Astrocyte (in vitro differentiated cells and primary cell): ENCODE results near the gene TFAP2A.

Source experiments
- EZH2 ChIP-seq: IDR thresholded peaks from 2 replicates; pipeline ENCODE4 v1.6.1; 2012; ENCODE audit warnings: mild to moderate bottlenecking, low read length, inconsistent platforms; ENCODE audit not compliant: insufficient read depth
- TF ChIP-seq, protein P1 (sequence below): IDR thresholded peaks from 2 replicates; pipeline ENCODE4 v1.5.1; 2011; ENCODE audit warnings: low read depth, mild to moderate bottlenecking, inconsistent platforms, low read length, moderate library complexity; ENCODE audit not compliant: insufficient read depth

DNA sequence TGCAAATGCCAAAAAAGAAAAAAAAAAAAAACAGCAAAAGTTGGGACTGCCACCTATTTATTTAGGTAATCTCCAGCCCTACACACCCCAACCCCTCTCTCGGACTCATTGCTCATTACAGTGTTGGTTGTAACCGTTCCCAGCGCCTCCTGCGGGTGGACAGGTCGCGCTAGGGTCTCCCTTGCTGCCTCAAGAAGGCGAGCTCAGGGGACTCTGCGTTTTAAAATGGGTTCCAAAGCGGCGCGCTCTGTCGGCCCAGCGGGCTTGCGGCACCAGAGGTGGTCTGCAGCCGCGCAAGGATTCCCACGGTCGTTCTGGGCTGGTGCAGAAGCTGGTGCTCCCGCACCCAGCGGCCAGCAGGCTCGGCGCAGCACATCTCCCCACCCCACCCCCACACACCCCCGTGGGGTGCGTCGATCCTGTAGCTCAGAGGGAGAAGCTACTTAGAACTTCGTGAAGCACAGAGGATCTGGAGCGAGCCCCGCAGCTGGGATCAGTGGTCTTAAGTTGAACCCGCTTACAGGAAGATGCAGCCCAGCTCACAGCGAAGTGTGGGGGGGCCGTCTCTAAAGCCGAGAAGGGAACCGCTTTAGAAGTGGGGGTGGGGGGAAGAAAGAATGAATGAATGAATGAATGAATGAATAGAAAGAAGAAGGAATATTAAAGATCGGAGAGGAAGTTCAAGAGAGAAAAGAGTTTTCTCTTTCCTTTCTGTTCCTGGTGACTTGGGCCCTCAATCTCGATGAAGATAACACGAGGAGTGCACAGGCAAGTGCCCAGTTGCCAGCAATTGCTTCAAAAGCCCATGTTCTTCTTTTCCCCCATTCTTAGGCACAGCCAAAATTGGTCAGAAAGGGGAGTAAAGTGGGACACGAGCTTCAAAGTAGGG, 780 bp downstream of the TFAP2A start:
- TF ChIP-seq EZH2: peak; percentile 76
- TF ChIP-seq, protein P1, sequence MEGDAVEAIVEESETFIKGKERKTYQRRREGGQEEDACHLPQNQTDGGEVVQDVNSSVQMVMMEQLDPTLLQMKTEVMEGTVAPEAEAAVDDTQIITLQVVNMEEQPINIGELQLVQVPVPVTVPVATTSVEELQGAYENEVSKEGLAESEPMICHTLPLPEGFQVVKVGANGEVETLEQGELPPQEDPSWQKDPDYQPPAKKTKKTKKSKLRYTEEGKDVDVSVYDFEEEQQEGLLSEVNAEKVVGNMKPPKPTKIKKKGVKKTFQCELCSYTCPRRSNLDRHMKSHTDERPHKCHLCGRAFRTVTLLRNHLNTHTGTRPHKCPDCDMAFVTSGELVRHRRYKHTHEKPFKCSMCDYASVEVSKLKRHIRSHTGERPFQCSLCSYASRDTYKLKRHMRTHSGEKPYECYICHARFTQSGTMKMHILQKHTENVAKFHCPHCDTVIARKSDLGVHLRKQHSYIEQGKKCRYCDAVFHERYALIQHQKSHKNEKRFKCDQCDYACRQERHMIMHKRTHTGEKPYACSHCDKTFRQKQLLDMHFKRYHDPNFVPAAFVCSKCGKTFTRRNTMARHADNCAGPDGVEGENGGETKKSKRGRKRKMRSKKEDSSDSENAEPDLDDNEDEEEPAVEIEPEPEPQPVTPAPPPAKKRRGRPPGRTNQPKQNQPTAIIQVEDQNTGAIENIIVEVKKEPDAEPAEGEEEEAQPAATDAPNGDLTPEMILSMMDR: no peak
